ENCODE results near the gene TACC2. TPM values are rescaled to one million over a fixed set of nuclear protein-coding genes. Genes with fewer than 3 reads are reported as not detected.

Gene TACC2
- total RNA-seq, 5 donors from 2014 or later (not counting 1 experiment from before 2014, with no cell fraction given): 0.46 to 0.70 (median 0.60) TPM; not detected in 2

GRCh38 chr10:122298598-122299301, 309.8 kb downstream of the TACC2 start:
- peaks cover 0 to 27% of the 10 kb centered on the region in 2 experiments for H3K4me1 ChIP-seq (ENCODE audit: control insufficient read depth in 1 of 2, extremely low read depth in 1 of 2, insufficient read depth in 2 of 2, low read length in 2 of 2)
- ATAC-seq (replicated peaks in 1 of 4) (peak; percentile 81 to 84 (median 83)), DNase-seq (peak; percentile 32 to 83 (median 58))
- Mint-ChIP-seq H3K4me1 (peaks cover 12 to 17% (median 14%) of the 10 kb centered on the region in 3 donors), H3K27me3 (peaks cover 0 to 4% of the 10 kb centered on the region in 2 donors), H3K4me3 (peak overlapping the region in 1 of 3 donors; percentile 31), H3K9me3 (no peaks in the 10 kb centered on the region), H3K27ac (no peak overlapping the region), H3K36me3 (no peaks in the 10 kb centered on the region)
- no peak overlapping the region for H3K27ac ChIP-seq (ENCODE audit: low read length)
- H3K27me3 ChIP-seq (replicated peaks in 1 of 2; ENCODE audit: control insufficient read depth in 2 of 2, extremely low read depth in 1 of 2, insufficient read depth in 2 of 2, low read length in 1 of 2): peaks cover 0 to 19% of the 10 kb centered on the region in 2 experiments
- ChIA-PET CTCF (interaction anchor here (0.6 to 3.6 kb wide), 18 partner anchors 8 to 405 kb away, joined by 3 to 55 read pairs (median 4); partner anchors contain the start of gene PLEKHA1 (in 1 of the 2)), POLR2A (no interaction called here)
- no peaks in the 10 kb centered on the region for H3K36me3 ChIP-seq (ENCODE audit: control insufficient read depth in 2 of 2, extremely low read depth in 1 of 2, insufficient read depth in 1 of 2, low read length in 1 of 2)
- no peaks in the 10 kb centered on the region for H3K9me3 ChIP-seq
- 44% methylated on average over 11 of the region's 15 CpGs for WGBS (ENCODE audit: insufficient coverage)
- no peak overlapping the region for H3K4me3 ChIP-seq (ENCODE audit: control insufficient read depth in 1 of 2, extremely low read depth in 1 of 2, low read length in 1 of 2)

GRCh38 chr10:122299423-122300075, 310.6 kb downstream of the TACC2 start:
- ChIA-PET POLR2A (no interaction called here), CTCF (interaction anchor here (0.5 to 3.6 kb wide), 19 partner anchors 8 to 629 kb away, joined by 3 to 55 read pairs (median 4); partner anchors contain the start of gene PLEKHA1 (in 1 of the 2))
- H3K4me3 Mint-ChIP-seq: no peak overlapping the region
- no peak for ATAC-seq (replicated peaks in 1 of 4)
- no peaks in the 10 kb centered on the region for H3K9me3 ChIP-seq
- no peaks in the 10 kb centered on the region for H3K36me3 ChIP-seq (ENCODE audit: control insufficient read depth in 2 of 2, extremely low read depth in 1 of 2, insufficient read depth in 1 of 2, low read length in 1 of 2)
- no peaks in the 10 kb centered on the region for H3K36me3 Mint-ChIP-seq
- peaks cover 0 to 19% of the 10 kb centered on the region in 2 experiments for H3K27me3 ChIP-seq (replicated peaks in 1 of 2; ENCODE audit: control insufficient read depth in 2 of 2, extremely low read depth in 1 of 2, insufficient read depth in 2 of 2, low read length in 1 of 2)
- no peak overlapping the region for H3K27ac ChIP-seq (ENCODE audit: low read length)
- no peak for DNase-seq
- H3K4me1 Mint-ChIP-seq: peaks cover 12 to 15% (median 14%) of the 10 kb centered on the region in 3 donors
- no peak overlapping the region for H3K27ac Mint-ChIP-seq
- H3K9me3 Mint-ChIP-seq: no peaks in the 10 kb centered on the region
- peaks cover 0 to 19% of the 10 kb centered on the region in 2 experiments for H3K4me1 ChIP-seq (ENCODE audit: control insufficient read depth in 1 of 2, extremely low read depth in 1 of 2, insufficient read depth in 2 of 2, low read length in 2 of 2)
- peaks cover 0 to 4% of the 10 kb centered on the region in 2 donors for H3K27me3 Mint-ChIP-seq
- no peak overlapping the region for H3K4me3 ChIP-seq (ENCODE audit: control insufficient read depth in 1 of 2, extremely low read depth in 1 of 2, low read length in 1 of 2)
- 87% methylated on average over 13 of the region's 14 CpGs for WGBS (ENCODE audit: insufficient coverage)

DNA sequence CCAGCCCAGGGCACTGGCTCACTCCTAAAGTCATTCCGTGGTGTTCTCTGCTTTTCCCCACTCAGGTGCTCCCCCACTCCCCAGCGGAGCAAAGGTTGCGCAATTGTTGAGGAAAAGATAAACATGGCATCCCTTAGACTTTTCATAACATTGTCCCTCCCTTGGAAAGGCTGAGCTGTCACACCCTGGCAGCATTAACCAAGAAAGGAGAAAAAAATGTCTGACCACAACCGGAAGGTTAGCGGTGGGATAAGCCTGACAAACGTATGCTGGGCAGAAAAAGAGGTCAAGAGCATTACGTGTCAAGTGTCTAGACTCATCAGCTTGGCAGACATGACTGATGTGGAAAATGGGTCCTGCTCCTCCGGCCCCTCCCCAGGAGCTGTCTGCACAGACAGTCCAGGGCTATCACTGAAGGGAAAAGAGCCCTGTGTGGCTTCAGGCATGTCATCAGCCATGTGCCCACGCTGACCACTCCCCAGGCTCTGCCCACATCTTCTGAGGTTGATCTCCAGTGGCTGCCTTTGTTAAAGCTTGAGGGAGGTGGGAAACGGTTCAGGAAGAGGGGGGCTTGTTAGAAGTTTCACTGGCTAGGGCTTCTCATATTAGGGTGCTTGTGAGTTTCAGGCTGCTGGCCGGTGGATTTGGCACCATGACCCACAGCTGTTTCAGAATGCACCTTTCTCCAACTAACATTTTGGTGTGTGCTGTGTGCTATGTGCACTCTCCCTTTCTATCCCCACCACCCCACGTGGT, 312.3 kb downstream of the TACC2 start:
- peaks cover 0 to 4% of the 10 kb centered on the region in 2 donors for H3K27me3 Mint-ChIP-seq
- ChIA-PET POLR2A (no interaction called here), CTCF (interaction anchor here (1.4 to 2.3 kb wide), 3 partner anchors 133 to 264 kb away, joined by 4 to 13 read pairs (median 7); no protein-coding TSS in a partner anchor)
- no peaks in the 10 kb centered on the region for H3K9me3 ChIP-seq
- no peak overlapping the region for H3K27ac ChIP-seq (ENCODE audit: low read length)
- H3K4me1 ChIP-seq (ENCODE audit: control insufficient read depth in 1 of 2, extremely low read depth in 1 of 2, insufficient read depth in 2 of 2, low read length in 2 of 2): peaks cover 0 to 8% of the 10 kb centered on the region in 2 experiments
- H3K4me3 ChIP-seq (ENCODE audit: control insufficient read depth in 1 of 2, extremely low read depth in 1 of 2, low read length in 1 of 2): no peak overlapping the region
- H3K9me3 Mint-ChIP-seq: peaks cover 4 to 8% (median 8%) of the 10 kb centered on the region in 3 donors
- DNase-seq (peak in 1 of 35 experiments; percentile 31), ATAC-seq (replicated peaks in 1 of 4) (peak in 1 of 4 experiments; percentile 47)
- H3K27me3 ChIP-seq (replicated peaks in 1 of 2; ENCODE audit: control insufficient read depth in 2 of 2, extremely low read depth in 1 of 2, insufficient read depth in 2 of 2, low read length in 1 of 2): peaks cover 0 to 19% of the 10 kb centered on the region in 2 experiments
- H3K36me3 ChIP-seq (ENCODE audit: control insufficient read depth in 2 of 2, extremely low read depth in 1 of 2, insufficient read depth in 1 of 2, low read length in 1 of 2): no peaks in the 10 kb centered on the region
- no peaks in the 10 kb centered on the region for H3K36me3 Mint-ChIP-seq
- peaks cover 4 to 7% (median 7%) of the 10 kb centered on the region in 3 donors for H3K4me1 Mint-ChIP-seq
- no peak overlapping the region for H3K4me3 Mint-ChIP-seq
- WGBS (ENCODE audit: insufficient coverage): 35% methylated on average over 7 of the region's 12 CpGs
- no peak overlapping the region for H3K27ac Mint-ChIP-seq

GRCh38 chr10:122301811-122302115, 312.8 kb downstream of the TACC2 start:
- Mint-ChIP-seq H3K4me3 (no peak overlapping the region), H3K36me3 (no peaks in the 10 kb centered on the region)
- POLR2A ChIA-PET: no interaction called here

DNA sequence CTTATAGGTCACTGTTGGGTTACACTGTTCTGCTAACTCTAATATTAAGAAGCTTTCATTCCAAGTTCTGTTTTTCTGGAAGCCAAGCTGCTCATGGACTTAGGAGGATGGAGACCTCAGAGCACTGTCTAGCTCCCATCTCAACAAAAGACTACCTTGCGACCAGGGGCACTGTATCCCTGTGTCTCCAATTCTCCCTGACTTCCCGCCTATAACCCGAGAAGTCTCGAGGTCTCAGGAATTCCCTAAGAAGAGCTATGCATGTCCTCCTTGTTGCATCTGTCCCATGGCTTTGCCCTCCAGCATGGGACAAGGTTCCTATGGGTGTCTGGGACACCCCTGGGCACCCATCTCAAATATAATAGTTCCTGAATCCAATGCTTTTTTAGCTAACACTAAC, 313.4 kb downstream of the TACC2 start:
- Histone ChIP-seq H3K36me3 (ENCODE audit: control insufficient read depth in 2 of 2, extremely low read depth in 1 of 2, insufficient read depth in 1 of 2, low read length in 1 of 2) (no peaks in the 10 kb centered on the region), H3K27me3 (replicated peaks in 1 of 2; ENCODE audit: control insufficient read depth in 2 of 2, extremely low read depth in 1 of 2, insufficient read depth in 2 of 2, low read length in 1 of 2) (peaks cover 0 to 19% of the 10 kb centered on the region in 2 experiments), H3K4me1 (ENCODE audit: control insufficient read depth in 1 of 2, extremely low read depth in 1 of 2, insufficient read depth in 2 of 2, low read length in 2 of 2) (peaks cover 0 to 8% of the 10 kb centered on the region in 2 experiments), H3K9me3 (no peaks in the 10 kb centered on the region), H3K27ac (ENCODE audit: low read length) (no peak overlapping the region), H3K4me3 (ENCODE audit: control insufficient read depth in 1 of 2, extremely low read depth in 1 of 2, low read length in 1 of 2) (no peak overlapping the region)
- DNase-seq (no peak), ATAC-seq (replicated peaks in 1 of 4) (no peak)
- Mint-ChIP-seq H3K27ac (no peak overlapping the region), H3K27me3 (peaks cover 0 to 4% of the 10 kb centered on the region in 2 donors), H3K4me1 (peaks cover 4 to 7% (median 7%) of the 10 kb centered on the region in 3 donors), H3K36me3 (no peaks in the 10 kb centered on the region), H3K9me3 (peaks cover 4 to 8% (median 8%) of the 10 kb centered on the region in 3 donors), H3K4me3 (no peak overlapping the region)
- ChIA-PET CTCF (interaction anchor here (0.6 to 2.3 kb wide), 5 partner anchors 9 to 263 kb away, joined by 3 to 13 read pairs (median 4); no protein-coding TSS in a partner anchor), POLR2A (no interaction called here)
- 94% methylated on average over 4 of the region's 4 CpGs for WGBS (ENCODE audit: insufficient coverage)

More at GRCh38 chr10:122301811-122302115, 312.8 kb downstream of the TACC2 start:
- DNase-seq (no peak), ATAC-seq (replicated peaks in 1 of 4) (no peak)
- Mint-ChIP-seq H3K27me3 (peaks cover 0 to 4% of the 10 kb centered on the region in 2 donors), H3K9me3 (peaks cover 4 to 8% (median 8%) of the 10 kb centered on the region in 3 donors), H3K4me1 (peaks cover 4 to 7% (median 7%) of the 10 kb centered on the region in 3 donors), H3K27ac (no peak overlapping the region)
- Histone ChIP-seq H3K27ac (ENCODE audit: low read length) (no peak overlapping the region), H3K36me3 (ENCODE audit: control insufficient read depth in 2 of 2, extremely low read depth in 1 of 2, insufficient read depth in 1 of 2, low read length in 1 of 2) (no peaks in the 10 kb centered on the region), H3K4me1 (ENCODE audit: control insufficient read depth in 1 of 2, extremely low read depth in 1 of 2, insufficient read depth in 2 of 2, low read length in 2 of 2) (peaks cover 0 to 8% of the 10 kb centered on the region in 2 experiments), H3K27me3 (replicated peaks in 1 of 2; ENCODE audit: control insufficient read depth in 2 of 2, extremely low read depth in 1 of 2, insufficient read depth in 2 of 2, low read length in 1 of 2) (peaks cover 0 to 19% of the 10 kb centered on the region in 2 experiments), H3K9me3 (no peaks in the 10 kb centered on the region), H3K4me3 (ENCODE audit: control insufficient read depth in 1 of 2, extremely low read depth in 1 of 2, low read length in 1 of 2) (no peak overlapping the region)
- CTCF ChIA-PET: interaction anchor here (1.1 to 2.3 kb wide), 4 partner anchors 8 to 264 kb away, joined by 3 to 13 read pairs (median 6); no protein-coding TSS in a partner anchor
- 80% methylated on average over 6 of the region's 7 CpGs for WGBS (ENCODE audit: insufficient coverage)
